GM19351 (cell line): Measurements from ENCODE around the gene DPP6.

Experiments used
- ATAC-seq: cut with Tn5 transposase; IDR thresholded peaks from one replicate; pipeline ENCODE4 v1.9.1; 2021; ENCODE audit warnings: mild to moderate bottlenecking, moderate library complexity; ENCODE audit not compliant: unreplicated experiment

The DPP6 gene

DNA sequence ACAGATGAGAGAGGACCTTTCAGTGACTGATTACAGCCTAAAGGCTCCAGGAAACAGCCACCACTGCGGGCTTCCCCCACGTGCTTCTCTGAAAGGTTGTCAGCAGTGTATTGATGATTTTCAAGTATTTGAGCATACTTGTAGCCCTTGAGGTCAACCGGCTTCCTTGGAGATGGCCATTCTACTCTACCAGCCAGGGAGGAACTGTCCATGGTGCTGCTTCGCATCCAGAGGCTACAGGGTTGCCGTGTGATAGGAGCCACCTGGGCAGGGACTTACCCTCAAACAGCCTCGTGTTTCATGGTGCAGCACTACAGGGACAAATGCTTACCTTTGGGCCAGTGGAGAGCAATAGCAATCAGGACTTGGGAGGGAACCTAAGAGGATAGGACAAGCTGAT is 179.5 kb downstream of the DPP6 start:
- no peak for ATAC-seq

DNA sequence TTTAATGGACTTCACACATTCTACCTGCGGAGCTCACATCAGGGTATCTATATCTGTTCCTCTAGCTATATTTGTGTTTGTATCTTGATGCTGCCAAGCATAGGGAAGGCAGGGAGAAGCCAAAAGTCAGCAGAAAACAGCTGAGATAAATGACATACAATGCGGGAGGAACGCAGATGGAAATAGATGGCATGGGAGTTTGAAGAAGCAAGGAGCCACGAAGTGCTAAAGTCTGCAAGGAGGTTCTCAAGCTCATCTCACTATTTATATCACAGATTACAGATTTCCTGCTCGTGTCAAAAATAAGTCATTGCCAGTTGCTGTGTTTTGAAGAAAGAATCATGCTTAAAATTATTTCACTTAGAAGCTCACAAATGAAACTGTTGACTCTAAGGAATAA is 180.5 kb downstream of the DPP6 start:
- no peak for ATAC-seq

DNA sequence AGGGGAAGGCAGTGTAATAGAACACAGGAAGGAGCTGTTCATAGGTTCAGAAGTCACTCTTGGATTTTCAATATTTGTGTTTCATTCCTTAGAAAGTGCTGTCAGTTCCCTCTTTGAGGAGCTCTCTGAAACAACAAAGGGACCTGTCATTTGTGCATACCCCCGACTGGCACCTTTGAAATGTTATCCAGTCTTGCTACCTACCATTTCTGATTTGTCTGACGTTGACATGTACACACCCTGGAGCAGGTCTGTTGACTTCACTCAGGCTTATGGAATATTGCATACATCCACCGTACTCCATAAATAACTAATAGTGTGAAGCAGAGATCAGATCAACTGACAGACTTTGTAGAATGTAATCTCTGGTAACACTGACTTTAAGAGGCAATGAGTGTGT is 189.8 kb downstream of the DPP6 start:
- ATAC-seq = no peak

DNA sequence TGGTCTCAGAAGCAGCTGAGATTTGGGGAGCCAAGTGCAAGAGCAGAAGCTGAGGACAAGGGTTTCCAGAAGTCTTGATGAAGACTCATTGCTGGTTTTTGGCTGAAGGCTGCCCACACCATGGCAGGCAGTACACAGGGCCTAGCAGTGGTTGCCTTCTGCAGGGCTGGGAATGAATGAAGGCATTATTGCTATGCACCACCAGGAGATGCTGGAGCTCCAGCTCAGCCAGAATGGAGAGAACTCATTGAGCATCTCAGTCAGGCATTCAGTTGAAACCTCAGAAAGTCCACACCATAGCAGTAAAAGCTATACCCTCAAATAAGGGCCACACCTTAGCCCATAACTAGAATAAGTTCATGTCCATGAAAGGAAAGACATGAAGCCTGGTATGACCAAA is 190.5 kb downstream of the DPP6 start:
- no peak for ATAC-seq

DNA sequence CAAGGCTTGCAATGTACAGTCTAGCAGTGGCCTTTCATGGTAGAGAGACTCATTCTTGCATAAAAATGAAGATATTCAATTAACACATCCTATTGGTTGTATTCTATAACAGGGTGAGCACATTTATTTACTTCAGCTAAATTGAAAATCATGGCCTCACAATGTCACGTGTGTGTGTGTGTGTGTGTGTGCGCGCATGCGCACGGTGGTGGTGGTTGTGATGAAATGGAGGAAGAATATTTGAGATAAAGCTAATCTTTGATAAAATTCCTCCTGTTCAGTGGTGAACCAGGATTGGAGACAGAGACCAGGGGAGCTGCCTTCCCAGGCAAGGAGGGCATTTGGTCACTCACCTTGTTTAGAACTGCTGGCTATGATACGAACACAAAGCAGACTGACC is 199.8 kb downstream of the DPP6 start:
- no peak for ATAC-seq

DNA sequence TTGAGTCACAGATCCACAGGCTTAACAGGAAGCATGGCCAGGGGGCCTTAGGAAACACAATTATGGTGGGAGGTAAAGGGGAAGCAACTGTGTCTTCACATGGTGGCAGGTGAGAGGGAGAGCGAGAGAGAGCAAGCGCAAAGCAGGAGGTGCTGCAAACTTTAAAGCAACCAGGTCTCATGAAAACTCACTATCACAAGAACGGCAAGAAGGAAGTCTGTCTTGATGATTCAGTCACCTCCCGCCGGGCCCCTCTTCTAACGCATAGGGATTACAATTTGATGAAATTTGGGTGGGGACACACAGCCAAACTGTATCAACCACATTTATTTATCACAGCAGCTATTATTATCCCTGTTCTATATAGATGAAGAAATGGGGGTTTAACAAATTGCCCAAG is 201.6 kb downstream of the DPP6 start:
- no peak for ATAC-seq

DNA sequence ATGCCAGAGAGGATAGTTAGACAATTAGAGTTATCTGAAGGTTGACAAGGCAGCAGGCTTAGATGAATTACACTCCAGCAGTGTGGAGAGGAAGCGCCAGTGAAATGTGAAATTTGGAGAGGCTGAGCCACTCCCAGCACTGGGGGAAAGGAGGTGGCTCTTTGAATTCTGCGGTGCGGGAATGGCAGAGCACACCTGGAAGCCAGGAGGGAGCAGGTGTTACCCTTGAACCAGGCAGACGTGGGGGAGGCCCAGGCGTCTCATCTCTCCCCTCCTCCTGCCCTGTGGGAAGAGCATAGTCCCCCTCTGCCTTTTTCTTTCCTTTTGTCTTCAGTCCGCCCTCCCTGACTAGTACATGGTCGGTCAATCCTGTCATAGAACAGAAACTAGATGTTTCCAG is 203.1 kb downstream of the DPP6 start:
- ATAC-seq = no peak

DNA sequence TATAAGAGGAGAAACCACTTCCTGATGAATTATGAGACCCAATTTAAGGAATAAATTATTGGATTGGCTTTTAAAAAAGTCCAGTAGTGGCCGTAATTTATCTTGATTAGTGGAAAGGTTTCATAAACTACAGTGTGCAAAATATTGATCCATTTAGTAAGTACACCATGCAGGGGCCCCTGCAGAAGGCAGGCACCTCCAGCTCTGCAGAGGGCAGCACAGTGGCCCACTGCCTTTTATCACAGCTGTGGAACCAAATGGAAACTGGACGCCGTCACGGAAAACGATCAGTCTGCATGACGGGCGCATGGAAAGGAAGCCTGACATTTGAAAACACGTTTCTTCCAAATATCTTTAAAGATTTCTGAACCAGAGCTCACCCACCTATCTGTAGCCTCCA is 204.0 kb downstream of the DPP6 start:
- ATAC-seq = no peak

DNA sequence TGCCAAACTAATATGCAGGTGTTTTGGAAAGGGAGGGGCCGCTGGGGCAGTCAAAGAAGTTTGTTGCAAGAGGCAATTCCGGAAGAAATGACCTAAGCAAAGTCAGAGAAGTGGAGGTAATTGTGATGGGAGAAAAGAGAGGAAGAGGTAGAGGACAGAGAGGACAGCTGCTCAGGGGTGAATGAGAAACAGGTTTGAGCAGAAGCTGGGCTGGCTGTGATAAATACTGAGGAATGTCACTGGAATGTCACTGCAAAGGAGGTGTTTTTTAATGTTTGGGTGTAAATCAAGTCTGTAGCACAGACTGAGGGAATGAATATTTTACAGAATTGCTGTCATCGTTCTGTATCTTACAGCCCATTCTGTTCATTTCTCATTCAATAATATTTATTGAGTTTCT is 207.2 kb downstream of the DPP6 start:
- no peak for ATAC-seq

DNA sequence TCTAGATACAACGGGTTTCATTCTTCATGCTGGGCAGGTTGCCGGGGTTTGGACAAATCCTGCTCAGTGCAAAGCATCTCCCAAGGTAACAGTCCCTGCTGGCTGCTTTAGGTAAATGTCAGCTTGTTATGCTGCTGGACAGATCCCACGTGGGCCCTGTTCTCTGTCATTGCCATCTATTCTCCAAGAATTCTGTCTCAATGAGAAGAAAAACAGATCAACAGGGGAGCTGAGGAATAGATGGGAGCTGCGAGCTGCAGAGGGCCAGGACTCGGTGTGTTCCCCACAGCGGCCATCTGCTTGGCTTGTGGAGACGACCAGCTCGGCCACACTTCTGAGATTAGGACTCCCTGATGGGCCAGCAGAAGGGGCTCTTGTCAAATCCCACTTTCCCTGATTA is 235.2 kb downstream of the DPP6 start:
- ATAC-seq = no peak

DNA sequence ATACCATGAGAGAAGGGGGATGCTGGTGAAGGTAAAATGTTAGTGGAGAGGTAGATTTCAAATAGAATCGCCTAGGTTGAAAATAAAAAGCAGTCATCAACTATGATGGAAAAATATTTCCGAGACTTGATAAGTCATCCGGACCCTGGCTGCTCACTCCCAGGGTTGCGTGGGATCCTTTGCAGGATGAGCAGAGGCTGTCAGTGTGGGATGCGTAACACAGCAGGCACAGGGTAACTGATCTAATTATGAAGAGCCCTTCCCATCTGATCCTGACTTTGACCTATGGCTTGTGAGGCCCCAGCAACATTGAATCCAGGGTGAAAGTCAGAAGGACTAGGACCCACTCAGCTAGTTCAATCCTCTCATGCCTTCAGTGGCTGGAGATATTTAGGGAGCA is 236.9 kb downstream of the DPP6 start:
- ATAC-seq = no peak

DNA sequence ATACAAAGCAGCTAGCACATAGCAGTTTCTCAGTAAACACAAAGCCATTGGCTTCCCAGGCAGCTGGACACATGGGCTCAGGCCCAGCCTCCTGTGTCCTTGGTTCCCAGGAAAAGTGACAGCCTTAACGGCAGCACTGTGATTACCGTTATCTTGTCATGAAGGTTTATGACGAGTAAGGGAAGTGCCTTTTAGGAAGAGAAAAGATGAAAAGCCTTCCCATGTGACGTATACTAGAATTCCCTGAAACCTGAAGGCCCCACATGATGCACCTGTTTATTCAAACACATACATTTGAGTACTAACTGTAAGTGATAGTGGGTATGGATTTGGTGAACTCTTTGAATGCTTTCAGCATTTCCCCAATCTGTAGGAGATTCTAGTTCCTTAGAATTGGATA is 244.2 kb downstream of the DPP6 start:
- ATAC-seq = no peak

DNA sequence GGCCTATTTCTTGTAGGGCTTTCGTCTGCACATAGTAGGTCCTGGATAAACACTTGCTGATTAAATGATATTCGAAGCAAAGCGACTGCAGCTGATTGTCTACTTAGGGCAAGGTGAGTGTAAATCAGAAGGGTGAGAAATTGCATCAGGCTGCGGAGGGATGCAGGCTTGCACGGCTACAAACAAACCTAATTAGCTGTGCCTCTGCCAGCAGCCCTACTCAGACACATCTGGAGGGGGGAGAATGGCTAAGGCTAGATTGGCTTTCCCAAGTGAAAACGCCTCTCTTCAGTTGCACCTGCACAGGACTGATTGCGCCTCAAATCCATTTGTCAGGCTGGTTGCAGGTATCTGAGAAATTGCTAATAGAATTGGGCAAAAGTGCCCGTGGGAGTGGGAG is 247.5 kb downstream of the DPP6 start:
- ATAC-seq = no peak

DNA sequence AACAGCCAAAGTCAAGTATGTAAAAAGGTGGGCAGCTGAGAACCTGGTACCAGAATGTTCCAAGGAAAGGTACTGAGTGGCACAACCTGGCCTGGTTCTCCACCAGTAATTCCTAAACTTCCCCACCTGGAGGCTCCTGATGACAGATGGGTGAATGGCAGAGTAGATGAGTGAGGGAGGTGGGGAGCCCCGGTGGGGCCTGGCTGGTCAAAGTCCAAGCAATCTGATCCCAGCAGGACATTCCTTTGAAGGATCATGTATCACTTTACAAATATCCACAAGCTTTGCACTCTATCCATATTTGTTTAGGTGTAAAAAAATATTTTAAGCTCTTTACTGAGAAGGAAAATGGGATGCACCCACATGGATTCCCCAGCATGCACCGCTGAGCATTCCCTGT is 250.2 kb downstream of the DPP6 start:
- ATAC-seq = no peak

DNA sequence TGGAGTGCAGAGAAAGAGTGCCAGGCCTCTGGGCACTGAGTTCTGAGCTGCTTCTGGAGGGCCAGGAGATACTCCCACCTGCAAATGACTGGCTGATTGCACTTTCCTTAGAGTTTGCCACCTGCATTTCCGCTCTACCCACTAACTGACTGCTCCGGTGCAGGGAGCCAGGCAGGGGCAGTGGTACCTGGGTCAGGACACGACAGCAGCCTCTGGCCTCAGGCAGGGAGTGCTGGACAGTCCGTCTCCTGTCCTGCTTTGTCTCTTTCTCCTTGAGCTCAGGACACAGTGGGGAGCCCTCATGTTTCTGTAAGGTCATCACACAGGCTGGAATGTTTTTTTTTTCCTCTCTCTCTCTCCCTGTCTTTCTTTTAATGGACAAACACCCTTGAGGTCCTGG is 252.0 kb downstream of the DPP6 start:
- ATAC-seq = no peak

DNA sequence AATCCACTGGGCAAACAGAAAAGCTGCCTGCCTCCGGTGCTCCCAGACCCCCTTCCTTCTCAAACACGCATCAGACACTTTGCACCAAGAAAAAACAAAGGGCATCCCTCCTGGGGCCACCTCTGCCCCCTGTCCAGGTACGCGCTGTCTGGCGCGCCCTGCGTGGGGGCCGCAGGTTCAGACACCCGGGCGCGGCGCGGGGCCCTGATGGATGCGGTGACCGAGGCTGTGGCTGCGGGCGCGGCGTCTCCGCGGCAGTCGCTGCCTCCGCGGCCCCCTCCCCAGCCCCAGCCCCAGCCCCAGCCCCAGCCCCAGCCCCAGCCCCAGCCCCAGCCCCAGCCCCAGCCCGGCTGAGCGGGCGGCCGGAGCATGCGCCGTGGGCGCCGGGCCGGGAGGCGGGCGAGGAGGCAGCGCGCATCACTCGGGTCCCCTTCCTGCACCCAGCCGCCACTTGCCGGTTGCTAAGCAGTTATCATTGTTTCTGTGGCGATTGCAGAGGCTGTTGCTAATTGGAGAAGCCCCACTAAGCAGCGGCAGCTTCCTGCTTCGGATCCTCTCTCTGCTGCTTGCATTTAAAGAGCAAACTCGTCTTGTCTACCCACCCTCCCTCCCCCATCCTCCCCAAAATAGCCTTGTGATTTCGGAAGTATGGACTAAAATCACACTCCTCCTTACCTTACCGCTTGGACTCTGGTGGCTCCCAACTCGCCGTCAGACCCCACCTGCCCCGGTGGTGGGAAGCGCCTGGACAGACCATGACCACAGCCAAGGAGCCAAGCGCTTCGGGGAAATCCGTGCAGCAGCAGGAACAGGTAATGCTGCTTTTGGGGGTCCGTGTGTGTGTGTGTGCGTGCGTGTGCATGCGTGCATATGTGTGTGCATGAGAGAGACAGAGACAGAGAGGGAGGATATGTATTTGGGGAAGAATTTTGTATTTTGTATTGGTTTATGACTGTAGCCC is 252.8 kb downstream of the DPP6 start:
- ATAC-seq = no peak

DNA sequence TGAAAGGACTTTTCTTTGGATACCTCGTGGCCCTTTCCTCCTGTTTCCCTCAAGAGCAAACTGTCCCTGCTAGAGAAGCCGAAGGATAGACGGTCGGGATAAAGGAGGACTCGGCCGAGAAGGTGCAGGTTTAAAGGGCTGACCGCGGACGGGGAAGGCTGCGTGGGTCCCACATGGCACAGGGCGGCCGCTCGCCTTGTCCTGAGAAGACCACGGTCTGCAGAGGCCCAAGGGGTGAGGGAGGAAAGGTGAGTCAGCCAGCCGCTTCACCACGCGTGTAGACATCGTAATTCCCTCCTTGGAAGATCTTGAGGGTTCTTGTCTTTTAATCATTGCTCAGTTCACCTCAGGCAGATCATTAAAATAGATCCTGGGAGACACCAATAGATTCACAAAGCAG is 253.8 kb downstream of the DPP6 start:
- ATAC-seq = no peak

DNA sequence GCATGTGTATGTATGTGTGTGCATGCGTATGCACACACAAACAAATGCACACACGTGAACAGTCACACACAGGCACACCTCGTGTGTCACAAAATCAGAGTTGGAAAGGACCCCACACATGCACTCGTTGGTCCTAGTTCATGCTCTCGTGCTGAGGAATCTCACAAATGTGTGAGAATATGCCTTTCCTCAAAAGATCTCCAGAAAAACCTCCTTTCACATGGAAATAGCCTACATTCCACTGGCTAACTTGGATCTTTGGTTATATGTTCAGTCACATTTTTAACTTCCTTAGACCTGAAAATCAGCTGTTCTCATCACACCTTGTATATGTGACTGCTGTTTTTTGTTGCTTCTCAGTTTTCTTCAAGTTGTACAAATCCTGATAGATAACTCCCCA is 256.7 kb downstream of the DPP6 start:
- ATAC-seq = no peak

DNA sequence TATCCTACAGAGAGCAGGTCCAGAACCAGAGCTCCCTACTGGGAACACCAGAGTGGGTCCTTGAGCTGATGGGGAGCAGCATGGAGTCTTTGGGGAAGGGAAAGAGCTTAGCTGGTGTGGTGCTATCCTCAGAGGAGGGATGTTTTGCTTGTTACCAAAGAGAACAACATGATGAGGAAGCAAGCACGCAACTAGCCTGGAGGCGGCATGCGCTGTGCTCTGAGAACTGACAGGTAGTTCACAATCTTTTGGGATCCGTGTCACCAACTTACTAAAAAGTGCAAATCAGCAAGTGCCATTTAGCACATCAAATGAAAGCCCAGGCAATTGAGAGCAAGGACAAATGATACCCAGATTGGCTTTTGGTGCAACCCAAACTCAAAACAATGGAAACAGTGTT is 257.9 kb downstream of the DPP6 start:
- no peak for ATAC-seq

DNA sequence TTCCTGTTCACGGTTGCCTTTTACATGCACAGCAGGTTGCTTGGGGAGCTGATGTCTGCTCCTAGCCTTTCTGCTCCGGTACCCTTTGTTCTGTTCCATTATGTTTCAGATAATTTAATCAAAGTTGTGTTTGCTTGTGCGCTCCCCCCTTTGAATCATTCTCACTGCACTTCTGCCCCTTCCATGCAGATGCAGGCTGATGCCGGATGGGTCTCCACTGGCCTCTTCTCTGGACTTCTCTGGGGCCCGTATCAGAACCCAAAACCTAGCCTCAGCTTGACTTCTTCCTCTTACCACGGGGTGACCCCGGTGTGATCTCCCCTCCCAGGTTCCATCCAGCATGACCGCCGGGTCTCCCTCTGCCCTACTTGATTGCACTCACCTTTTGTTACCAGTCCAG is 272.0 kb downstream of the DPP6 start:
- no peak for ATAC-seq

DNA sequence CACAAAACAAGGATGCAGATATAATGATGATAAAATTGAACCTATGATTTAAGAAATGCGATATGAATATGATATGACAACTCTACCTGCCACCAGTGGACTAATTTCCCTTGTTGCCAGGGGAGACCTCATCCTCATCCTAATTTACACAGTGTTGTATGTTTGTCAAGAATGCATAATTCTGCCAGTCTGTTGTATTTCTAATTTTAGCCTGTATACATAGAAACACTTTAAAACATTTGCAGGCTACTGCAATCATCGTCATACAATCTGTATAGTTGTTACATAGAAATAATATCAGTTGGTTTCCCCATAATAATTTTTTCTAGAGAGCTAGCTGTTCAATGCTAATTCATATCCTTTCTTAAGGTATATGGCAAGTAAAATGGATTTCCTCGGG is 274.2 kb downstream of the DPP6 start:
- ATAC-seq = no peak

DNA sequence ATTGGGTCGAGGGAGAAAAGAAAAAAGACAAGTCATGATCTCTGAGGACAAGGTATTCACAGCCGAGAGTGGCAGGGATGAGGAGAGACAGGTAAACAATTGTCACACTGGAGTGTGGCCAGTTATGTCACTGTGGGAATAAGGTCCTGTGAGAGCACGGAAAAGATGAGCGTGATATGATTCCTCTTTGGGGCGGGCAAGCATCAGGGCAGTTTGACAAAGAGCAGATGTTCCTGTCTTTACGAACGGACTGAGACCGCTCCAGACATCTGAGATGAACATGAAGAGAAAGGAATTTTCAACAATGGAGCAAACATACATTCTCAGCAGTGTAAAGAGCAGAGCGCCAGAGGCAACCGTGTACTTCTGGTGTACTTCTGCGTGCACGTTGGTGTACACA is 278.1 kb downstream of the DPP6 start:
- no peak for ATAC-seq
